SK-N-SH (cell line): Measurements from ENCODE around the gene EYA3. TPM values are rescaled to one million over a fixed set of nuclear protein-coding genes. Genes with fewer than 3 reads are reported as not detected.
A peak's percentile ranks its signal among the peaks of the same experiment; 100 is the strongest.

Experiments
- CTCF ChIA-PET: fragments of 300-600, 350-600 bp; formaldehyde crosslinking; extraction: SDS; loops from one replicate; lab custom pipeline; 2021; lab: Yijun Ruan, JAX
- POLR2A ChIA-PET: fragments of 350-600 bp; sonication (Branson Sonifier 250); formaldehyde crosslinking; extraction: SDS; loops from one replicate; lab custom pipeline; 2020; ENCODE audit warnings: antibody characterized with exemption, inconsistent platforms; lab: Yijun Ruan, JAX
- DNase-seq: peaks from one replicate; pipeline ENCODE4 v3.0.0; 2012
- H2AFZ ChIP-seq: fragments of 200-600 bp; sonication (generic); 2 replicates; pipeline ENCODE4 v1.8.1; 2016; ENCODE audit warnings: antibody characterized with exemption, mild to moderate bottlenecking, low read depth
- H3F3A ChIP-seq: fragments of 200-600 bp; sonication (generic); replicated peaks from 2 replicates; pipeline ENCODE3; 2016; ENCODE audit warnings: antibody characterized with exemption, mild to moderate bottlenecking; ENCODE audit not compliant: insufficient read depth
- H3K27ac ChIP-seq, 2 experiments: fragments of 200-500 bp in 1 of 2; fragments of 200-600 bp in 1 of 2; sonication (Bioruptor generic) in 1 of 2; sonication (generic), shearing (Covaris generic) in 1 of 2; 2 replicates each; pipeline versions ENCODE4 v1.5.1 to v1.6.1; 2014 to 2016; ENCODE audit warnings: low read depth in 2 of 2, inconsistent platforms in 1 of 2, low read length in 1 of 2, mild to moderate bottlenecking in 1 of 2, mixed read lengths in 1 of 2
- H3K27me3 ChIP-seq: fragments of 200-600 bp; sonication (generic), shearing (Covaris generic); 2 replicates; pipeline ENCODE4 v1.6.1; 2016; ENCODE audit warnings: mixed run types; ENCODE audit not compliant: insufficient read depth
- H3K36me3 ChIP-seq, 2 experiments: fragments of 200-500 bp in 1 of 2; fragments of 200-600 bp in 1 of 2; sonication (Bioruptor generic) in 1 of 2; sonication (generic) in 1 of 2; replicated peaks in 1 of 2; 2 replicates each; pipeline versions ENCODE3 to v1.5.1; 2014 to 2016; ENCODE audit warnings: low read length in 1 of 2, mild to moderate bottlenecking in 1 of 2; ENCODE audit not compliant: insufficient read depth in 2 of 2, control insufficient read depth in 1 of 2
- H3K4me1 ChIP-seq, 2 experiments: fragments of 200-500 bp in 1 of 2; fragments of 200-600 bp in 1 of 2; sonication (Bioruptor generic) in 1 of 2; sonication (generic), shearing (Covaris generic) in 1 of 2; 2 replicates each; pipeline versions ENCODE4 v1.5.1 to v1.6.1; 2014 to 2016; ENCODE audit warnings: low read depth in 1 of 2, low read length in 1 of 2, mixed run types in 1 of 2; ENCODE audit not compliant: insufficient read depth in 2 of 2, control insufficient read depth in 1 of 2
- H3K4me2 ChIP-seq: fragments of 200-600 bp; sonication (generic), shearing (Covaris generic); 2 replicates; pipeline ENCODE4 v1.6.1; 2017; ENCODE audit warnings: mixed run types
- H3K4me3 ChIP-seq, 2 experiments: fragments of 200-500 bp in 1 of 2; fragments of 200-600 bp in 1 of 2; sonication (Bioruptor generic) in 1 of 2; sonication (generic), shearing (Covaris generic) in 1 of 2; 2 replicates each; pipeline versions ENCODE4 v1.5.1 to v1.8.1; 2014 to 2016; ENCODE audit warnings: low read depth in 2 of 2, inconsistent platforms in 1 of 2, low read length in 1 of 2, mild to moderate bottlenecking in 1 of 2, mixed read lengths in 1 of 2, moderate library complexity in 1 of 2
- H3K79me2 ChIP-seq: fragments of 200-600 bp; sonication (generic); 2 replicates; pipeline ENCODE4 v1.8.1; 2017; ENCODE audit warnings: mild to moderate bottlenecking; ENCODE audit not compliant: insufficient read depth
- H3K9ac ChIP-seq: fragments of 200-600 bp; sonication (generic); 2 replicates; pipeline ENCODE4 v1.6.1; 2017; ENCODE audit warnings: mixed run types
- H3K9me2 ChIP-seq: fragments of 200-600 bp; sonication (generic); 2 replicates; pipeline ENCODE4 v1.6.1; 2017; ENCODE audit warnings: mixed run types
- H3K9me3 ChIP-seq: fragments of 200-600 bp; sonication (generic); 2 replicates; pipeline ENCODE4 v1.6.1; 2017; ENCODE audit warnings: mixed run types, mild to moderate bottlenecking, moderate library complexity
- H4K20me1 ChIP-seq: fragments of 200-600 bp; sonication (generic); 2 replicates; pipeline ENCODE4 v1.6.1; 2017; ENCODE audit warnings: mild to moderate bottlenecking, mixed run types; ENCODE audit not compliant: insufficient read depth
- CHD2 ChIP-seq: fragments of 150-350 bp; IDR thresholded peaks from 2 replicates; pipeline ENCODE4 v1.6.1; 2018; ENCODE audit warnings: low read length; ENCODE audit not compliant: partially characterized antibody
- CTCF ChIP-seq: fragments of 200-600 bp; sonication (generic); IDR thresholded peaks from 2 replicates; pipeline ENCODE4 v1.6.1; 2017; ENCODE audit warnings: antibody characterized with exemption, mild to moderate bottlenecking, moderate library complexity
- ELF1 ChIP-seq: IDR thresholded peaks from 2 replicates; pipeline ENCODE4 v1.4.0; 2012
- EP300 ChIP-seq, 2 experiments: IDR thresholded peaks; 2 replicates each; pipeline versions ENCODE4 v1.4.0 to v1.6.1; 2012; ENCODE audit warnings: borderline replicate concordance in 1 of 2, low read depth in 1 of 2, low read length in 1 of 2
- FOXJ3 ChIP-seq: sonication (generic); formaldehyde crosslinking; IDR thresholded peaks from 2 replicates; pipeline ENCODE4 v1.5.1; 2020; ENCODE audit warnings: mild to moderate bottlenecking, missing genetic modification reagents
- FOXM1 ChIP-seq: IDR thresholded peaks from 2 replicates; pipeline ENCODE4 v1.4.0; 2012; ENCODE audit warnings: low read depth, mild to moderate bottlenecking
- GABPA ChIP-seq: IDR thresholded peaks from 2 replicates; pipeline ENCODE4 v1.4.0; 2012; ENCODE audit warnings: low read depth, mild to moderate bottlenecking
- GATA2 ChIP-seq: sonication (generic); formaldehyde crosslinking; IDR thresholded peaks from 2 replicates; pipeline ENCODE4 v1.5.0; 2020; ENCODE audit warnings: mild to moderate bottlenecking, missing genetic modification reagents
- MAX ChIP-seq: IDR thresholded peaks from 2 replicates; pipeline ENCODE4 v1.4.0; 2012; ENCODE audit warnings: low read depth
- MEF2A ChIP-seq: IDR thresholded peaks from 2 replicates; pipeline ENCODE4 v1.4.0; 2012; ENCODE audit warnings: low read depth, borderline replicate concordance
- NFIC ChIP-seq: IDR thresholded peaks from 2 replicates; pipeline ENCODE4 v1.4.0; 2012; ENCODE audit warnings: borderline replicate concordance
- NRF1 ChIP-seq: IDR thresholded peaks from 2 replicates; pipeline ENCODE4 v1.6.1; 2012; ENCODE audit warnings: low read depth, mild to moderate bottlenecking, low read length
- PBX3 ChIP-seq: IDR thresholded peaks from 2 replicates; pipeline ENCODE4; 2012
- POLR2AphosphoS5 ChIP-seq: IDR thresholded peaks from 2 replicates; pipeline ENCODE4 v1.6.1; 2012; ENCODE audit warnings: low read depth, low read length
- RAD21 ChIP-seq: IDR thresholded peaks from 2 replicates; pipeline ENCODE4 v1.6.1; 2012; ENCODE audit warnings: mild to moderate bottlenecking, low read length
- RCOR1 ChIP-seq: fragments of 150-350 bp; IDR thresholded peaks from 2 replicates; pipeline ENCODE4 v1.6.1; 2017; ENCODE audit warnings: antibody characterized with exemption, low read length
- RFX5 ChIP-seq: IDR thresholded peaks from 2 replicates; pipeline ENCODE4 v1.6.1; 2012; ENCODE audit warnings: mild to moderate bottlenecking, improper control_type of control experiment, low read length
- SIN3A ChIP-seq: IDR thresholded peaks from 2 replicates; pipeline ENCODE4 v1.6.1; 2012; ENCODE audit warnings: low read depth, mild to moderate bottlenecking, low read length, moderate library complexity, borderline replicate concordance
- SMC3 ChIP-seq: IDR thresholded peaks from 2 replicates; pipeline ENCODE4 v1.6.1; 2012; ENCODE audit warnings: low read depth, low read length, improper control_type of control experiment
- TCF12 ChIP-seq: IDR thresholded peaks from 2 replicates; pipeline ENCODE4 v1.4.0; 2012
- TEAD4 ChIP-seq: IDR thresholded peaks from 2 replicates; pipeline ENCODE4 v1.4.0; 2012; ENCODE audit warnings: mild to moderate bottlenecking, borderline replicate concordance; ENCODE audit not compliant: insufficient read depth
- YY1 ChIP-seq: IDR thresholded peaks from 2 replicates; pipeline ENCODE4 v1.4.0; 2012; ENCODE audit warnings: low read depth, mild to moderate bottlenecking
- WGBS: methylation state at CpG from one replicate; pipeline ENCODE4 v1.1.6; 2017; ENCODE audit warnings: low lambda C conversion rate; 5-methylcytosine and 5-hydroxymethylcytosine counted together
- polyA plus RNA-seq, 3 experiments: library from polyadenylated mRNA; depleted of rRNA; stranded (reverse); fragments of >200 nt; gene quantifications; 2 replicates each; pipeline ENCODE4 v1.2.3, GENCODE V29; 2012

The EYA3 gene
- polyA plus RNA-seq, 1 of the 3 experiments (the other 2 are of a cell fraction): 6.5 TPM

DNA sequence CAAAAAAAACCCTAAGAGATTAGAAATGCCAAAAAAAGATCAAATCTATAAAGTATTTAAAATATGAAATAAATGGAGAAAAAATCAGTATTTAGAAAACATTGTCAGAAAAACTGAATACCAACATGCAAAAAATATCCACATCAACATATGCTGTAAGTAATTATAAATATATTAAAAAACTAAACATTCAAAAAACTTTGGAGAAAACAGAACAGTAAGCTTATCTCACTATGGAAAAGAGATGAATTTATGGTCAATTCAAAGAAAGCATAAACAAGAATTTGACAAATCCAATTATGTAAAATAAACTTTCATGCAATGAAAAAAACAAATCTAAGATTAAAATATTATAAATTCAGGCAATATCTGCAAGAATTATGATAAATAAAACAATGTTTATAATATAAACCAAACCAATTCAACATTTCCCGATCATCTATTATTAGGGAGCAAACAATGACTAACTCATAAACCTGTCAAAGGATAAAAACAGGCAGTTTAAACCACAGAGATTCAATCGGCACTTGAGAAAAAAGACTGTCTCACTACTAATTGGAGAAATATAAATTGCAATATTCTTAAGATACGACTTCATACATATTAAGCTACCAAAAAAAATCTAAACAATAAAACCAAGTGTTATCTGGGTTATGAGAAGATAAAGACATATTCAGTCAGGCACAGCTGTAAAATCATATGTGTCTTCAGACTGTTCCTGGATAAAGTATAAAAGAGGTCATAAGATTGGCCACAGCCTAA is 21.8 kb downstream of the EYA3 start:
- Histone ChIP-seq H2AFZ (no peak overlapping the region; the same call in 1 of the 2 replicates), H3K4me3 (no peak overlapping the region; a peak in 1 of 4 replicates), H3K4me1 (peaks cover 0 to 25% of the 10 kb centered on the region in 2 experiments; a peak in 2 of 4 replicates), H3K36me3 (peaks cover 0 to 14% of the 10 kb centered on the region in 2 experiments), H3K27me3 (no peaks in the 10 kb centered on the region), H3K27ac (peak overlapping the region in 1 of 2 experiments; percentile 89; a peak in 3 of 4 replicates), H4K20me1 (no peaks in the 10 kb centered on the region), H3F3A (peaks cover 43% of the 10 kb centered on the region), H3K4me2 (peak overlapping the region; percentile 76), H3K9me3 (no peaks in the 10 kb centered on the region), H3K9me2 (no peaks in the 10 kb centered on the region), H3K9ac (peak overlapping the region; percentile 62; the same call in 1 of the 2 replicates), H3K79me2 (peaks cover 86% of the 10 kb centered on the region)
- POLR2A ChIA-PET: no interaction called here
- WGBS: 15% methylated on average over 3 of the region's 3 CpGs
- no peak for DNase-seq
- CTCF ChIA-PET: interaction anchor here (0.7 to 1.2 kb wide), 2 partner anchors 25 to 1598 kb away, joined by 3 read pairs; no protein-coding TSS in a partner anchor
- peak; percentile 40 for TF ChIP-seq PBX3
- 0 out of 2 replicates have a peak, but pooled peaks have one; percentile 10 for TF ChIP-seq TCF12
- no peak for TF ChIP-seq MEF2A
- no peak for TF ChIP-seq POLR2AphosphoS5

DNA sequence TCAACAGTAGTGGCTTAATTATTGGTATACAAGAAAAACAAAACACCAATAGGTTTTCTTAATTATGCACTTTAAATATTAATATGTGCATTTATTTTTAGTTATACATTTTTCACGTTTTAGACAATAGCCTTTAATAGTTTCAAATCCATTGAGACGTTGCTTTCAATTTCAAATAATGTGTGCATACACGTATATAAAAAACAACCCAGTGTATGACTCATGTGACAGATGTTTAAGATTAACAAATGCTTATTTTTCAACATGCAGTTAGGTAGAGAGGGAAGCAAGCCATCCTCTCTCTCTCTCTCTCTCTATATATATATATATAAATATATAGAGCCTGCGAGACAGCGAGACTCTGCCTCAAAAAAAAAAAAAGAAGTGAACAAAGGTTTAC is 24.3 kb downstream of the EYA3 start:
- H4K20me1 ChIP-seq: no peaks in the 10 kb centered on the region
- ChIA-PET POLR2A (no interaction called here), CTCF (no interaction called here)
- peaks cover 7 to 22% of the 10 kb centered on the region in 2 experiments; a peak in 3 of 4 replicates for H3K4me1 ChIP-seq
- no peak for DNase-seq
- H3K36me3 ChIP-seq: peaks cover 0 to 9% of the 10 kb centered on the region in 2 experiments
- peak overlapping the region; percentile 76; the same call in 1 of the 2 replicates for H3K4me2 ChIP-seq
- H3K27me3 ChIP-seq: no peaks in the 10 kb centered on the region
- H2AFZ ChIP-seq: no peak overlapping the region
- no peaks in the 10 kb centered on the region for H3K9me2 ChIP-seq
- peak overlapping the region; percentile 45; the same call in 1 of the 2 replicates for H3K9ac ChIP-seq
- H3K4me3 ChIP-seq: peak overlapping the region in 1 of 2 experiments; percentile 27; a peak in 2 of 4 replicates
- H3F3A ChIP-seq: peaks cover 36% of the 10 kb centered on the region
- peaks cover 86% of the 10 kb centered on the region for H3K79me2 ChIP-seq
- 23% methylated on average over 5 of the region's 5 CpGs for whole genome bisulfite sequencing
- no peaks in the 10 kb centered on the region for H3K9me3 ChIP-seq
- H3K27ac ChIP-seq: peak overlapping the region; percentile 6 to 89; a peak in 3 of 4 replicates
- TF ChIP-seq GABPA (no peak), FOXM1 (no peak), POLR2AphosphoS5 (no peak), NRF1 (no peak), RFX5 (no peak), YY1 (no peak), FOXJ3 (CRISPR knock-in tag) (no peak), MAX (0 out of 2 replicates have a peak, but pooled peaks have one; percentile 24), PBX3 (peak; percentile 41), SIN3A (no peak), ELF1 (no peak), CTCF (no peak), RAD21 (no peak), SMC3 (no peak), NFIC (no peak), TEAD4 (no peak), GATA2 (CRISPR knock-in tag) (no peak), TCF12 (peak; percentile 79), EP300 (IDR thresholded peaks at IDR 0.05; ENCODE audit: borderline replicate concordance in 1 of 2, low read depth in 1 of 2, low read length in 1 of 2) (no peak), RCOR1 (no peak), CHD2 (no peak)
